IPS DF 4.7 (cell line): ENCODE results near the gene IRS2.
A peak's percentile ranks its signal among the peaks of the same experiment; 100 is the strongest.

ENCODE experiments used
- DNase-seq: peaks from one replicate; pipeline ENCODE4 v3.0.0-alpha.2; 2013; ENCODE audit warnings: low spot score; ENCODE audit errors: extremely low read depth

IRS2 gene

DNA sequence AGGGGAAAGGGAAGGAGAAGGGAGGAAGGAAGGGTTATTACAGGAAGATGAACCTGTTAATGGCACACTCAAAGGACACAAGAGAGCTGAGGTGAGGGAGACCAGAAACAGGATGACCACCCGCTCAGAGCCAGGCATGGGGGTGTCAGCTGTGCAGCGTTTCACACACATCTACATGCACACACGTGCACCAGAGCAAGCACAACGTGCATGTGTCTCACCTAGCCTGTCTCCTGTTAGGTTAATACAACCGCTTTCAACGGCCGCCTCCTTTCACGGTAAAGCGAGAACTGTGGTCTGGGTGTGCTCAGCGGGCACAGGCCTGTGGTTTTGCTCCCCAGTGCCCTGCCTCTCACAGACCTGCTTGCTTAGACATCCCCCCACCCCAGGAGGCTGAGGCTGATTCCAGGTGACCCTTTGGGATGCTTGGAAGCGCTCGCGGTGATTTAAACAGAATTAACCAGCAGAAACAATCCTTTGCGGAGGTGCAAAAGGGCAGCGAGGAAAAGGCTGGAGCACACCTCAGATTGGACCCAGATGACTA, 27.4 kb downstream of the IRS2 start:
- no peak for DNase-seq

GRCh38 chr13:109756778-109757177, 29.6 kb downstream of the IRS2 start:
- DNase-seq = no peak

GRCh38 chr13:109755997-109756396, 30.4 kb downstream of the IRS2 start:
- no peak for DNase-seq

DNA sequence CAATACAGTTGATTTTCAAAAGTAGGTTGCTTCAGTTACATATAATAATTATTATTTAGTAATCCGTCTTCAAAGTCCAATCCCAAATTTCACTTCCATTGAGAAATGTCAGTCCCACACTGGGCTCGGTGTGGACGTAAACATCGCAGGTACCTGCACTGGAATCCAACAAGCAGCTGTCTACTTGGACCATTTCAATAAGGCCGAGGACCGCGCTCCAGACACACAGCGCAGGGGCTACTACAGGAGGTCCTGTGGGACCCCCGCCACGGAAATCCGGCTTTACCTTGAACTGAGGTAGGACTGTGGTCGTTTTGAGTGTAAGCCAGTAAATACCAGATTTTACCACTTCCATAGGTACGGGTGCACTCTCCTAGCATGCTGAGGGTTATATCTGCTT, 30.8 kb downstream of the IRS2 start:
- DNase-seq = no peak

GRCh38 chr13:109751477-109751876, 34.9 kb downstream of the IRS2 start:
- DNase-seq = no peak

GRCh38 chr13:109750221-109750775, 36.1 kb downstream of the IRS2 start:
- DNase-seq = no peak

- DNase-seq = no peak
Measured at GRCh38 chr13:109749365-109749764, 37.0 kb downstream of the IRS2 start.

- no peak for DNase-seq
Measured at GRCh38 chr13:109748677-109749076, 37.7 kb downstream of the IRS2 start.

GRCh38 chr13:109747524-109747923, 38.9 kb downstream of the IRS2 start:
- no peak for DNase-seq

DNA sequence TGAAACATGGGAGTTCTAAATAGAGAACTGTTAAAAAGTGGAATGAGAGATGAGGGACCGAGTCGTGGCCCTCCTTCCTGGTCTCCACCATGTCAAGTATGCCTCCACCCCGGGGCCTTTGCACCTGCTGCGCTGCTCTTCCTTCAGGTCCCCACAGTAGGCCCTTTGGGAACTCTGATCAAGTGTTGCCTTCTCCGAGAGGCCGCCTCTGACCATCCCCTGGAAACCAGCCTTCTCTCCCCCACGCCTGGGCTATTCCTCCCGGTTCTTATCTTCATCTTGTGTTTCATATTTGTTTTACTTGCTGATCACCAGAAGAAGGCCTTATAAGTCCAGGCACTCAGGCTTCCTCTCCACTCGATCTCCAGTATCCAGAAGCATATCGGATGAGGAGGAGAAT, 40.0 kb downstream of the IRS2 start:
- DNase-seq = no peak

DNA sequence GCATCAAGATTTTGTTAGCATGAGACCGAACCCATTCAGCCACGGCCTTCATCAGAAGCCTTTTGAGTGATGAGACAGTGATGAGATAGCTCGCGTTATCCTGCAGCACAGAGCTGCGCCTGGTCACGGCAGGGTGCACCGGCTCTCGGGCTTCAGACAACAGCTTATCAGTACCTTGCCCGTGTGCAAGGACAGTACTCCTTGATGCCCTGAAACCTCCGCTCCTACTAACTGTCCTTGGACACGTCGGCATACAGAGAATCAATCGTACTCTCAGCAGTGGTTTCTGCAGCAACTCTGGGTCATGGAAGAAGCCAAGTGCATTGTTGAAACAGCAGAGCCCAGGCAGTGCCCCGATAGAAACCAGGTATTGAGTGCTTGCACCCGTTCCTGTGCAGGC, 40.7 kb downstream of the IRS2 start:
- DNase-seq = no peak

- no peak for DNase-seq
Measured at GRCh38 chr13:109745060-109745459, 41.3 kb downstream of the IRS2 start.

- DNase-seq = no peak
Measured at GRCh38 chr13:109744512-109745051, 41.8 kb downstream of the IRS2 start.

DNA sequence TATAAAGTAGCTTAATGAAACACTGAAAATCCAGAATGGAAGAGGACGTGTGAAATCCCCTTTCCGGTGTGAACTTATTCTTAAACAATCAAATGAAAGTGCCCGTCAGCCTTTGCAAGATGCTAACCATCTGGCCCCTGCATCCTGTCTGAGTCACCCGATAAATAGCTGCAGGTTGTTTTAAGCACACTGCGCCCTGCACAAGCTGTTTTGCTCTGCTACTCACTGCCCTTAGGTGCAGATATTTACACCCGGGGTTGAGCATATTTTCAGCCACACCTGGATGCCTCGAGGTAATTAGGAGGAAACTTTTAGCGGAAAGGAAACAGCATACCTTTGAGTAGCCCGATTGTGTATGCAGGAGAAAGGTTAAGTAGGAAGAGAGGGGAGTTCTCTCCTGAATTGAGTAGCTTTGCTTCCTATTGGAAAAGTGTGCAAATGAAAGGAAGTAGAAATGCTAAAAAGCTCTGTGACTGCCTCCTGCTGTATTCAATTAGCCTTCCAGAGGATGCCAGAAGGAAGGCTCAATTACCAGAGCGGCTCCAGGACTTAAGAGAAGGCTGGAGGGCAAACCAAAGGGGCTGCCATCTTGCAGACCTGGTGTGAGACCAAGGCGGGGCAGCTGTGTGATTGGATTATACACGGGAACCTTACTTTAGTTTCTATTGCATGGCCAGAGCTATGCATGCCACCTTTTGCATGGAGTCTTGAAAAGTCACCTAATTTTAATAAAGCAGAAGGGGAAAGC, 42.5 kb downstream of the IRS2 start:
- peak; percentile 9 for DNase-seq

DNA sequence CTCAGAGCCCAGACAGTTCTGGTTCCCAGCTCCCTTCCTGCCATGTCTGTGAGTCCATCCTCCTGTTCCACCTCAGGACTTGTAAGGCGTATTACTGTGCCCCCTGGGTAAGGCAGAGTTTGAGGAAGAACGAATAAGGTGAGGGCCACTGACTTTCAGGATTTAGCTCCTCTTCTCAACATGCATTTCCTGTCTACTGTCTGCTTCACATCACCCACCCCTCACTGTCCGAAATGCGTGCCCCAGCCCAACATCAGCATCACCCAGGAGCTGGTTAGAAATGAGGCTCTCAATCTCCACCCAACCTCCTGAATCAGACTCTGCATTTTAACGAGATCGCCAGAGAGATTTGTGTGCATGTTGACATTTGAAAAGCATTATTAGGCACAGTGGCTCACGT, 44.4 kb downstream of the IRS2 start:
- DNase-seq = no peak

GRCh38 chr13:109740721-109741120, 45.7 kb downstream of the IRS2 start:
- no peak for DNase-seq

DNA sequence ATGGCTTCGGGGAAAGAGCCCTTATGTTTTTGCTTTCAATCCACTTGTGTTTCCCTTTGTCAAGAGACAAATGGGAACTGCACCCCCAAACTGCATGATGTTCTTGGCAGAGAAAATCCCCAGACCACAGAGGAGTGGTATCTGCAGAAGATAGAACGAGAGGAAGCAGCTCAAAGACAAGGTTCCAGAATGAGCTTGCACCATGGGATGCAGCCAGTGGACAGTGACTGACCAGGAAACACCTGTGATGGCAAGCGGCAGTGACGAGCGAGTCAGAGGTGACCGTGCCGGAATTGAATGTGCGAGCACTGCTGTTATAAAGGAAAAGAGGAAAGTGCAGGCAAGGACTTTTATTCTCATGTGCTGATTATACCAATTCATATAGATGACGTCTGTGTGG, 46.3 kb downstream of the IRS2 start:
- no peak for DNase-seq

DNA sequence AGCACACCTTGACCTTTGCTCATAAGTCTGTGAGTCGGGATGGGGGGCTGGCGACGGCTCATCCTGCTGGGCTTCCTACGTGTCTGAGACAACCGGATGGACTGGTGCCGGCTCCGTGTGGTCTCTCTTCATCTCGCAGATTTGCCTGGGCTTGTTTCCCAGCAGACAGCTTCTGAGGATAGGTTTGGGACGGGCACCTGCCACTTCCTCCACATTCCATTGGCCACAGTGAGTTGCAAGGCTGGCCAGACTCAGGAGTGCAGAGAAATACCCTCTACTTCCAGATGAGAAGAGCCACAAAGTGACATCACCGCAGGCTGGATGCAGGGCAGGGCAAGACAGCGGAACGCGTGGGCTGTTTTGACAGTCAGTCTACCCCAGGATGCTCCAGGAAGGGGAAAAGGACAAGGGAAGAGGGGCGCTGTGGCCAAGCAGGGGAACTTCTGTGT, 48.1 kb downstream of the IRS2 start:
- DNase-seq = no peak

DNA sequence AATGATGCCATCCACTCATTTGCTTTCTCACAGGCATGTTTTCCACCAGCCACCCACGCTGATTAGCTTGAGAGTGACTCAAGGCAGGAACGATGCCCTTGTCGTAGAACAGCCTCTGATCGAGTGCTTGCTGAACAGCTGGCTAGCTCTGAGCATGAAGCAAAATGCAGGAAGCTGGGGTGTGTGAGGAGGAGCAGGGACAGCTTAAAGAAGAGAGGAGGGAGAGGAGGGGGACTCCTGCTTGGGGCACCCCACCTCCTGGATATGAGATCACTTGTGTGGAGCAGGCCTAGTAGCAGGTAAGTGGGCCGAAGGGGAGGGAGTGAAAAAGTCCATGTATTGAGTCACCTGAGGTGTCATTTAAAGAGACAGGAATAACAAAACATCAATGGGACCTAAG, 48.8 kb downstream of the IRS2 start:
- no peak for DNase-seq

DNA sequence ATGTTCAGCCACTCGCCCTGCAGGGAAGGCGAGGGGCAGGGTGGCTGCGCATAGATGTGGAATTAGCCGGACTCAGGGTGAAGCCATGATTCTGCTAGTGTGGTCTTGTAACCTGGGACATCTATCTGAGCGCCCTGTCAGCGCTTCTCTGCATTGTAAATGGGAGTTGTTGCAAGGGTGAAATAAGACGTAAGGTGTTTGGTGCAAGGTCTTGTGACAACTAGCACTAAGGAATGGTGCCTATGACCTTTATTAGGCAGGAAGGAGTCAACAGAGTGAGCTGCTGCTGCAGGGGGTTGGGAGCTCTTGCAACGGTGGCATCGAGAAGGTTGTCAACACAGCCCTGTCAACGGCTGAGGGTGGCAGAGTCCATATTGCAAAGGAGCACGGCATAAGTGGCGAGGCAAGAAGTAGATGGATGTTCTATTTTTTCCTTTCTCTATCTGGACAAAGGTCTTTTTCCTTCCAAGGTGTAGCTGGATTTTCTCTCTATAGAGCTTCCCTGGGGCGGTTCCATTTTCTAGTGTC, 49.3 kb downstream of the IRS2 start:
- no peak for DNase-seq

GRCh38 chr13:109735436-109735966, 50.9 kb downstream of the IRS2 start:
- DNase-seq = no peak
